Stimulated activated CD4-positive, alpha-beta T cell treated with anti-CD3 and anti-CD28 coated beads, Interleukin-12 subunit alpha, Interleukin-12 subunit beta, amount 100 ng/mL, for 4 hours (primary cell): Measurements from ENCODE around the gene RTN3.
"Not testable (repeated sequence)": the region's sequence is repeated elsewhere in the genome, so short reads cannot be mapped to it uniquely, and the experiment has no call there.

Source experiments
- DNase-seq: peaks from one replicate; pipeline ENCODE4 v3.0.0-alpha.2; 2020

Gene RTN3, protein sequence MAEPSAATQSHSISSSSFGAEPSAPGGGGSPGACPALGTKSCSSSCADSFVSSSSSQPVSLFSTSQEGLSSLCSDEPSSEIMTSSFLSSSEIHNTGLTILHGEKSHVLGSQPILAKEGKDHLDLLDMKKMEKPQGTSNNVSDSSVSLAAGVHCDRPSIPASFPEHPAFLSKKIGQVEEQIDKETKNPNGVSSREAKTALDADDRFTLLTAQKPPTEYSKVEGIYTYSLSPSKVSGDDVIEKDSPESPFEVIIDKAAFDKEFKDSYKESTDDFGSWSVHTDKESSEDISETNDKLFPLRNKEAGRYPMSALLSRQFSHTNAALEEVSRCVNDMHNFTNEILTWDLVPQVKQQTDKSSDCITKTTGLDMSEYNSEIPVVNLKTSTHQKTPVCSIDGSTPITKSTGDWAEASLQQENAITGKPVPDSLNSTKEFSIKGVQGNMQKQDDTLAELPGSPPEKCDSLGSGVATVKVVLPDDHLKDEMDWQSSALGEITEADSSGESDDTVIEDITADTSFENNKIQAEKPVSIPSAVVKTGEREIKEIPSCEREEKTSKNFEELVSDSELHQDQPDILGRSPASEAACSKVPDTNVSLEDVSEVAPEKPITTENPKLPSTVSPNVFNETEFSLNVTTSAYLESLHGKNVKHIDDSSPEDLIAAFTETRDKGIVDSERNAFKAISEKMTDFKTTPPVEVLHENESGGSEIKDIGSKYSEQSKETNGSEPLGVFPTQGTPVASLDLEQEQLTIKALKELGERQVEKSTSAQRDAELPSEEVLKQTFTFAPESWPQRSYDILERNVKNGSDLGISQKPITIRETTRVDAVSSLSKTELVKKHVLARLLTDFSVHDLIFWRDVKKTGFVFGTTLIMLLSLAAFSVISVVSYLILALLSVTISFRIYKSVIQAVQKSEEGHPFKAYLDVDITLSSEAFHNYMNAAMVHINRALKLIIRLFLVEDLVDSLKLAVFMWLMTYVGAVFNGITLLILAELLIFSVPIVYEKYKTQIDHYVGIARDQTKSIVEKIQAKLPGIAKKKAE

DNA sequence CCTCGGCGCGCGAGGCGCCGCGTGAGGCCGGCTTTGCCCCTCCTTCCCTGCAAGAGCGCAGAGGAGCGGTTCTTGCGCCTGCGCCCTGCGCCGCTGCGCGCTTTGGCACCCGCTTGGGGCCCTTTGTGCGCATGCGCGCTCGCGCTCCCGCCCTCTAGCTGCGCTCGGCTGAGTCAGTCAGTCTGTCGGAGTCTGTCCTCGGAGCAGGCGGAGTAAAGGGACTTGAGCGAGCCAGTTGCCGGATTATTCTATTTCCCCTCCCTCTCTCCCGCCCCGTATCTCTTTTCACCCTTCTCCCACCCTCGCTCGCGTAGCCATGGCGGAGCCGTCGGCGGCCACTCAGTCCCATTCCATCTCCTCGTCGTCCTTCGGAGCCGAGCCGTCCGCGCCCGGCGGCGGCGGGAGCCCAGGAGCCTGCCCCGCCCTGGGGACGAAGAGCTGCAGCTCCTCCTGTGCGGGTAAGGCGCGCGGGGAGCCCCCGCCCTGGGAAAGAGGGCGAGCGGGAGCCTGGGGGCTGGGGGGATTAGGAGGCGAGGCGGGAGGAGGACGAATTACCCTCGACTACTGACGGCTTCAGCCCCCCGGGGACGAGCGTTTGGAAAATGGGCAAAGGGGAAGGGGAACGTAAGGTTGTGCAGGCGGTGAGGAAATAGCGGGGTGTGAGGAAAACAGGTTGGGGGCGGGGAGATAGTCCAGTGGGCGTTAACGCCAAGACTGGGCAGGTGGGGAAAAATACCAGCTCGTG, at the start of gene RTN3:
TSS of gene RTN3 (plus strand) at position 180 of the 745 bp plus-strand sequence. CDS start at position 317, 137 bp downstream.
- DNase-seq: peak; percentile 98

DNA sequence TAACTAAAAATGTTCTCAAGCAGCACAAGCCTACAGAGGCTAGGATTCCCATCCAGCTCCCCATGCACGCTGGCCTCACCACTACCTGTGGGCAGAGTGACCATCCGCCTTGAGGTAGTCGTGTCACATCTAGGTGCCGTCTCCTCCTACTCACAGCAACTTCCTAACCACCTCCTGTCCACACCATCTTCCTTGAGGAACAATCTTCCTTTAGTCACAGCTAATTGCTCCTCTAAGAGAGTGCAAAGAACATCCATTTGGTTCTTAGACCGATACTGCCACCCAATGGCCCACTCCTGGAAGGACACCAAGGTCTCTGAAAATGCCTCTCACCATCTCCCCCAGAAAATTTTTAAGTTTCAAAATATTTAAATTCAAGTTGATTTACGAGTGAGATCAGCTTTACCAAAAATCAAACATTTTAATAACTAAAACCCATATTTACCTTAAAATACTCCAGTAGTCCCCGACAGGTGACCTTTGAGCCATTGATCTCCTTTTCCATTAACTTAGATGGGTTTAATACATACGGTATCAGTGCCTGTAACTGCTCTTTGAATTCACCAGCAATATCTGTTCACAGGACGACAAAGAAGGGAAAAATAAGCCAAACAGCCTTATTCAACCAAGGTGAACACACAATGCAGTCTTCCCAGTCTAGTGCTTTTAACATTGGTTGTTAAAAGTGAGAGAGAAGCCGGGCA, 45.4 kb upstream of the RTN3 start:
- DNase-seq: peak; percentile 53

DNA sequence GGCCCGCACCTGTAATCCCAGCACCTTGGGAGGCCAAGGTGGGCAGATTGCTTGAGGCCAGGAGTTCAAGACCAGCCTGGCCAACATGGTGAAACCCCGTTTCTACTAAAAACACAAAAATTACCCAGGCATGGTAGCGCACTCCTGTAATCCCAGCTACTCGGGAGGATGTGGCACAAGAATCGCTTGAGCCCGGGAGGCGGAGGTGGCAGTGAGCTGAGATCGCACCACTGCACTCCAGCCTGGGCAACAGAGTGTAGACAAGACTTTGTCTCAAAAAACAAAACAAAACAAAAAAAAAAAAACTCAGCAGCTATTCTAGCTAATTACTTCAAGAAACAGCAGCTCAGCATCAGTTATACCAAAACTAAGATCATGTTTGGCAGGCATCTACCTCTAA, 42.9 kb upstream of the RTN3 start:
- DNase-seq: not testable (repeated sequence)

DNA sequence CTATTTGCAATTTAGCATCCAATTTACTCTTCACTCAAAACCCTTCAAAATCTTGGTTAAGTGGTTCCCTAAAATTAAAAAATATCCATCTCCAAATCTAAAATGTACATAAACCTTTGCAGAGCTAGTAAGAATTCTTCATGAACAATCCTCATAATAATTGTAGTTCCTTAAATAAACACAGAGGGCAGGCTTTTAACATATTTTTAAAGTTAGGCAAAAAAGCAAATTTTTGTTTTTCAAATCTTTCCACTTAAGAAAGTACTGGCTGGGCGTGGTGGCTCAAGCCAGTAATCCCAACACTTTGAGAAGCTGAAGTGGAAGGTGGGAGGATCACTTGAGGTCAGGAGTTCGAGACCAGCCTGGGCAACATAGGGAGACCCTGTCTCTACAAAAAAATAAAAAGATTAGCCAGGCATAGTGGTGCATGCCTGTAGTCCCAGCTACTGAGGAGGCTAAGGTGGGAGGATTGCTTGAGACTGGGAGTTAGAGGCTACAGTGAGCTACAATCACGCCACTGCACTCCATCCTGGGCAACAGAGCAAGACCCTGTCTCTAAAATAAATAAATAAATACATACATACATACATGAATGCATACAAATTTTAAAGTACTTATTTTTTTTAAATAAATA, 42.0 kb upstream of the RTN3 start:
- DNase-seq: no peak

DNA sequence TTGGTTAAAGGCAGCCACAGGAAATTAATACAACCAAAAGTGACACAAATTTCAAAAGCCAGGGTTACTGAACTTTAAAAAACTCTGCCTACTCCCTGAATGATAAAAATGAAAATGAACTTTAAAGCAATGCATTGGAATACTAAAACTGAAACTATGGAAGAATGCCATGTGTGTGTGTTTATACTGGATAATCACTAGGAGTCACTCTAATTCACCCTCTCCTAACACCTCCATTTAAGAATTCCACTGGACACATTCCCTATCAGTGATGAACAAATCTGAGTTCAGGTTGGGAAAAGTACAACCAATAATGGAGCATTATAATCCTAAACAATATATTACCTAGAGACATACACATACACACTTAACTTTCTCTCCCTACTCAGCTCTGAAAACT, 39.6 kb upstream of the RTN3 start:
- DNase-seq: no peak

DNA sequence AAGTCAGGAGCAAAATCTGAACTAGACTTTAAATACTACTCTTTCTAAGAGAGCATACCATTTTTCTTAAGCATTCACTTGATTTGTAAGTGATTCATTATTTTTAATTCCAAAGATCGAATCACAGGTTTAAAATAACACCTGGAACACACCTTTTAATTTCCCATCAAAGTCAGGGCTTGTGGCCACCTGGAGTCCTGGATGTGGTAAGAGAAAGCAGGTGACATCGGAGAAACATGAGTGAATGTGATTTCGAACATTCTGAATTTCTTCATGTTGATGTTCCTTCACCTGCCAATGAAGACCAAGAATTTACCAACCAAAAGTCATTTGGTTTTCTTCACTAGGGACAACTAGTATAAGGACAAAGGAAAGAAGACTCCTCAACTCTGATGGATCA, 38.1 kb upstream of the RTN3 start:
- no peak for DNase-seq

DNA sequence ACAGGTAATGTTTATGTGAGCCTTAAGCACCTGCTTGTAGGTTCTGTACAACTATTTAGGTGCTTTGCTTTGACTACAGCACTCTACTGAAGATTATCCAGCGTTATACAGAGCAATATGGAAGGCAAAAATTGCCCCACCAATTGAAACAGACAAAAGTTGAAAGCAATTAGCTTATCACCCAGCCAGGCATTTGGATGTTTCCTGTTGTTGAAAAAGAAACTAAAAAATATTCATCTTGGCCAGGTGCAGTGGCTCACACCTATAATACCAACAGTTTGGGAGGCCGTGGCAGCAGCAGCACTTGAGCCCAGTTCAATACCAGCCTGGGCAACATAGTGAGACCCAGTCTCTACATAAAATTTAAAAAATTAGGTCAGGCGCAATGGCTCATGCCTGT, 28.6 kb upstream of the RTN3 start:
- no peak for DNase-seq

DNA sequence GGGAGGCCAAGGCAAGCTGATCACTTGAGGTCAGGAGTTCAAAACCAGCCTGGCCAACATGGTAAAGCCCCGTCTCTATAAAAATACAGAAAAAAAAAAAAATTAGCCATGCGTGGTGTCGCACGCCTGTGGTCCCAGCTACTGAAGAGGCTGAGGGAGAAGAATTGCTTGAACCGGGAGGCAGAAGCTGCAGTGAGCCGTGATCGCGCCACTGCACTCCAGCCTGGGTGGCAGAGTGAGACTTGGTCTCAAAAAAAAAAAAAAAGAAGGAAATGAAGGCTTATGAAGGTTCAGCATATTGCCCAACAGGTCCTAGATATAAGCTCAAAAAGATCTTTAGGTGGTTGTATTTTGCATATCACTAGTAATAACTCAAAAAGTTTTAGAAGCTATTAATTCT, 20.3 kb upstream of the RTN3 start:
- no peak for DNase-seq

DNA sequence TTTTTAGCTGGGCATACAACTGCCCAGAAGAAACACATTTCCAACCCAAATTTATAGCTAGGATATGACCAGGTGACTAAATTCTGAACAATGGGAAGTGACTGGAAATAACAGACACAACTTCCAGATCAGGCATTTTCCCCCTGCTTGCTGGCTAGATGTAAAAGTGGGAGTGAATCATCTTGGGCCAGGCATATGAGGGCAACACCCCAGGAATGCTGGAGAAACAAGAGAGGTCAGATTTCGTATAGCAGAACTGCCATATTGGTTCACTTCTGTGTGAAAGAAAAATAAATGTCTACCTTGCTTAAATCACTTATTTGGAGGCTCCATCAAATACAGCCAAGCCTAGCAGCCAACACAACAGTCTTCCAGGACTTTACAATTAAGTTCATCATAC, 17.5 kb upstream of the RTN3 start:
- no peak for DNase-seq

DNA sequence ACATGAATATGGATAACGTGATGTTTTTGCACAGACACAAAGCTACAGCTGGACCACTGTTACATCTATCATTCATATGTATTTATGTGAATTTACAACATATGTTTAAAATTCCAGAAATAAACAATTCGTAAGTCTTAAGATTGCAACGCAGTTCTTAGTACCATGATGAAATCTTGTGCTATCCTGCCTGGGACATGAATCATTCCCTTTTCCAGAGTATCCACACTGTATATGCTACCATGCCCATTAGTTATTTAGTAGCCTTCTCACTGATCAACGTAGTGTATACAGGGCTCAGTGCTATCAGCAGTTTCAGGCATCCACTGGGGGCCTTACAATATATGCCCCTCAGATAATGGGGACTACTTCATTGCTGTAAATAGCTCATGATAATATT, 14.4 kb upstream of the RTN3 start:
- DNase-seq: no peak

DNA sequence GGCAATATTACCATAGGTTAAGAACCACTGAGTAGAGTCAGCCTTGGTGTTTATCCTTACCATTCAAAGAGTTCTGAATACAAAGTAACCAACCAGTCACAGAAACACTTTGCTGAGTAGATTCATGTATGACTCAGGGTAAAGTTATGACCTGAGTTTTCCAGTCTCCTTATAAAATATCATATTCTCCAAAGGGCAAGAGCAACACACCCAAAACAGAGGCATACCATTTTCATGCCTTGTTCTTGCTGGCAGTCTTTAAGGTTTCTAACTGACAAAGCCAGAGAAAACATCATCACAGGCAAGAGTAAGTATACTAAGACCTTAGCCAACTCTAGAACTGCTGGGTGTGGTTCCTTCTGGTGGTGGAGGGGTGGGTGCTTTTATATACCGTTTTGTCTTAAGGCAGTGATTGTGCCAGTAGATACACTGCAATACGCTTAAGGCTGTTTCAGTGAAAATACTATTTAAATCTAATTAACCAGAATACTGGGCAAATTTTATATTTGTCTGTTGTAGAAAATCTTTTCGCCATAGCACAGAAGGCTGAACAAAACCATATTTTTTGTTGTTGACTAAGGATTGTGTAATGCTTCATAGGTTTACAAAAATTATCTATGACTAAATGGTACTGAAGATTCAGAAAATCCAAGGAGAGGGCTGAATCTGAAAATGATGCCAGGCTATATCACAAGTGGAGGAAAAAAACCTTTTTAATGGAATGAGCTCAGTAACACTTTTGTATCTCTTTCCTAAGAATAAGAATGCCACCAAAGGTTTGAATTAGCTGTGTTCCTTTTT, 13.1 kb upstream of the RTN3 start:
- no peak for DNase-seq

DNA sequence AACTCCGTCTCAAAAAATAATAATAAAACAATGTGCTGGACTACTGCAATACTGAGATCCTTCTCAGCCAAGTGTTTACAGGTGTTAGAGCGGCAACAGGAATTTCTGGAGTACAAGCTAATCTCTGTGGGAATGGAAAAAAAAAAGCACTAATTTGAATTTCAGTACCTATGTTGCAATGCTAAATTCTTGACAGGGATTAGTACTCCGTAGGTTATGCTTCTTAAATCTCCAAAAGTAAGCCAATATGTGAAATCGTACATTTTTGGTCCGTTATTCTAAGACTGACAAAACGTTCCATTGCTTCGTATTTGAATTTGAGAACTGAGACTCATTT, 11.2 kb upstream of the RTN3 start:
- no peak for DNase-seq

DNA sequence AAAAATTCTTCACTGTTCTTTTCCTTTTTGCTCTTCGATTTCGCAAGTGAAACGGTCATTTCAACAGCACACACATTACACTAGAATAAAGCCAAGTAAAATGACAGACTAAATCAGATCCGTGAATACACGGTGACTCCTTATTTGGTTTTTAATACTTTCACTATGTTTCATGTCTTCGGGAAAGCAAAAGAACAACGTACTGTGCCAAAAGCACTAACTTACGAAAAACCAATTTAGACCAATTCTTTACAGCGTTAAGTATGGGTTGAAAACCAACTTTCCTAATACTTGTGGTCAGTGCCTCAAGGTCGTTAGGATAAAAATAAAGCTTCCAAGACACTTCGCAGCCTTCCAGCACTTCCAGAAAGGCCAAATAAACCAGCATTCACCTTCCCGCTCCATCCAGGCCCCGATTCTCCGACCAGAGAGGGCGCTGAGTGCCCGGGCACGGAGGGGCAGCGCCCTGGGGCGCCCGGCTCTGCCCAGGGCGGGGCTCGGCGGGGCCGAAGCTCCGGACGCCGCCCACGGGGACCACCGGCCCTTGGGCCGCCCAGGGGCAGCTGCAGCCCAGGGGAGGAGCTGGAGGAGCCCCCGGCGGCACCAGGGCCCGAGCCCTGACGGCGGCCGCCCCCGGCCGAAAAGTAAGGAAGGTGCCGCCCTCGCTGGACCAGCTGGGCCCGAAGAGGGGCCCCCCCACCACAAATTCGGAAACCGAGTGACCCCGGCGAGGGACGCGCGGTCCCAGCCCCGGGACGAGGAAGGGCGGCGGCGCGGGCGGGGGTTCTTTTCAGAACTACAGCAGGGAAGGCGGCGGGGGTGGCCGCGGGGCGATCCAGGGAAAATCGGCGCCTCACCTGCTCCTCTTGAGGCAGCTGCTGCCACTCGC, 10.6 kb upstream of the RTN3 start:
- DNase-seq: peak; percentile 23

DNA sequence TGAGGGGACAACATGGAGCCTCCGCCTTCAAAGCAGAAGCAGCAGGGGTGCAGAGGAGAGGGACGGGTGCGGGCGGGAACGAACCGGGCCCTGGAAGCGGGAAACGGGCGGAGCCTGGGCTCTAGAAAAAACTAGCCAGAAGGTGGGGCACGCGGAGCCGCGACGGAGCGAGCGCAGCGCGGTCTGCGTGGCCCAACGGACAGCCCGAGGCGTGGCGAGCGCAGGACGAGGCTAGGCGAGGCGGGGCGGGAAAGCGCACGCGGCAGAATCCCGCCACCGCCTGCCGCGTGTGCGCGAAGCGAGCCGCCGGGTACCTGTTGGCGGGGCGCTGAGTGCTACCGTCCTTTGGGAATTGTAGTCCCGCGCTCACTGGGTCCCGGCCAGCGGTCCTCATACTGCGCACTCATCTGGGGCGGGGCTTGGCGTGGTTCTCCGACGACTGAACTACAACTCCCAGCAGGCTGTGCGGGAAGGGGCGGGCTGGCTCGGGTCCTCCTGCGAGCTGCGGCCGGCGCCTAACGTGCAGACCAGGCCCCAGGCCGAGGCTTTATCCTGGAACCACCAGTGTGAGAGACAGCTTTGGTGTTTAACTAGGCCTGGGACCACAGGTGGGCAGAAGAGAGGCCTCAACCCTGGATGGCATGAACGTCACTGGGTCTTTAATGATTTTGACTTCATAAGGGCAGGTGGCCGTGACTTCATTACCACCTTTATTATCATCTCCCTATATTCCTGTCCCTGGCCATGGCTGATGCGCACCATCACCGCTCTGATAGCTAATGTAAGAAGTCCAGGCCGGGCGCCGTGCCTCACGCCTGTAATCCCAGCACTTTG, 9.8 kb upstream of the RTN3 start, which contains the start of gene ATL3:
TSS of gene ATL3 (minus strand) at position 55 of the 834 bp plus-strand sequence. CDS start at position 14, 41 bp downstream.
- peak; percentile 97 for DNase-seq

DNA sequence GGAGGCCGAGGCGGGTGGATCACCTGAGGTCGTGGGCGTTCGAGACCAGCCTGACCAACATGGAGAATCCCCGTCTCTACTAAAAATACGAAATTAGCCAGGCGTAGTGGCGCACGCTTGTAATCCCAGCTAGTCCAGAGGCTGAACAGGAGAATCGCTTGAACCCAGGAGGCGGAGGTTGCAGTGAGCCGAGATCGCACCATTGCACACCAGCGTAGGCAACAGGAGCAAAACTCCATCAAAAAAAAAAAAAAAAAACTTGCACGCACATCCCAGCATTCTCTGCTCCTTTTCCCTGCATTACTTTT, 9.2 kb upstream of the RTN3 start:
- DNase-seq: no peak

DNA sequence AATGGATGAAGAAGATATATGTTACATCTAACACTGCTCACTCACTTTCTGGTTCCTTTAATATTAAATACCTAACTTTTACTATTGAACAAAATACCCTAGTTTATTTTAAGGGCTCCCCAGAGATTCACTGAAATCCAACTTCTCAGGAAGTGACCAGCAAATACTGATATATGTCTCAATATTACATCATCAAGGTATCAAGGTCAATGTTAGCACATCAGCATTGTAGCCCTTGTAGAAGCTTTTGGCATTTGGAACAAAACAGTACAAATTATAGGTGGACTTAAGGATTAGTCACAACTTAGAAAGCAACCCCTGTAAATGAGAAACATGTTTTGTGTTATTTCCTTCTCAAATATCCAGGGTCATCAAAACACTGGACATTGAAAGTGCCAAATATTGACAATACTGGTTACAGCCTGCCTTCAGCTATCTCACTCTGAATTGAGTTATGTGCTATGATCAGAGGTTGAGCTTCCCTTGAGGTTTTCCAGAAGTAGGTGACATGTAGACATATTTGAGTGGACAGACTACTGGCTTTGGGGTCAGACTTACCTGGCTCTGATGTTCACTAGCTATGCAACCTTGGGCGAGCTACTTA, 8.3 kb upstream of the RTN3 start:
- no peak for DNase-seq

DNA sequence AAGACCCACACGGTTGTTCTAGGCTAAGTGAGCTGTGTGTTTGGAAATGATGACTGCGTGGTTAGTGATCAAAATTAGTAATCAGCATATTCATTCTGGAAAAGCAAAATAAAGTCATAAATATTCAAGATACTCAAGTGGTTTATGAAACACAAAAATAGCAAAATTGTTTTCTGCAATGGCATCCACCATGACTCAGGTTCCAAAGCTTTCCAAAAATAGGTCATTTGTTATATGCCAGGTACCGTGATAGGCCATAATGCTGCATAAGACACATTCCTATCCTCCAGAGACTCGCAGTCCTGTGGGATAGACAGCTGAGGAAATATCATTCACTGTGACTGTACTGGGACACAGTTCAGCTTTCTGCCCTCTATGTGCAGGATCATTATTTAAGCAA, 7.7 kb upstream of the RTN3 start:
- no peak for DNase-seq

DNA sequence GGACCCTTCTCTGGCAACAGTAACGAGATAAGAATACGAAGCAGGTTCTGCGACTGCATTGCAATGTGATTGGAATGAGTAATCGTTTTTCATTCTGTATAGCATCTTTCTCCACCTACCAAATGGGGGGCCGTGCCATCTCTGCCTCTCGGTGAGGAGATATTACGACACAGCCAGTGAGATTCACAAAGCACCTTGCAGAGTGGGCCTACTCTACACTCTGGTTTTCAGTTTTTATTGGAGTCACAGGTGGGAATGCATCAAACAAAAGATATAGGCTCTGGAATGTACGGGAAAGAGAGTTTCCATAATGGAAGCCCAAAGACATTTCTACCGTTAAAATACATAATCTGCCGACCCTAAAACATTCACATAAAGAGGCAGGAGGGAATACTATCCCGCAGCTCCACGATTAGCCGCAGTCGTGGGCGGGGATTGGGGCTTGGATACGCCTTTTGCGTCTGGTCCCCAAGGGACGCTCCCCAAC, 423 bp upstream of the RTN3 start:
- DNase-seq: peak; percentile 17
